Lower leg skin (tissue), 4 donors: Measurements from ENCODE around the gene PIP5K1C. TPM values are rescaled to one million over a fixed set of nuclear protein-coding genes. Genes with fewer than 3 reads are reported as not detected.

ENCODE experiments used
- DNase-seq, 2 donors: peaks; one replicate each; pipeline ENCODE4 v3.0.0-alpha.2; 2019; ENCODE audit warnings: low spot score in 2 of 2
- H3K4me3 ChIP-seq: fragments of 200-600 bp; sonication (generic); 2 replicates; pipeline ENCODE4 v1.5.1; 2017; ENCODE audit warnings: mild to moderate bottlenecking, low read depth; ENCODE audit not compliant: poor library complexity, severe bottlenecking
- POLR2A ChIP-seq, 2 donors: fragments of 450-650 bp; IDR thresholded peaks; one replicate each; pipeline ENCODE4 v1.6.1; 2016 to 2017; ENCODE audit warnings: antibody characterized with exemption in 2 of 2, mild to moderate bottlenecking in 1 of 2, moderate library complexity in 1 of 2
- WGBS, 2 donors: methylation state at CpG; one replicate each; pipeline ENCODE4 v1.1.5; 2018; 5-methylcytosine and 5-hydroxymethylcytosine counted together
- intact Hi-C: fragments of 100-400 bp; cut with DNase I; formaldehyde crosslinking; loops from one replicate; pipeline ENCODE4 v1.15.0; 2023; ENCODE audit warnings: low total_unique reads
- total RNA-seq, 4 donors: library from RNA; depleted of rRNA; stranded (reverse); fragments of >200 nt; gene quantifications; one replicate each; pipeline ENCODE4 v1.1.0, GENCODE V29; 2016
- TF ChIP-seq, protein P1 (sequence below), 3 donors: fragments of 450-650 bp; IDR thresholded peaks; one replicate each; pipeline ENCODE4 v1.5.1; 2016; ENCODE audit warnings: antibody characterized with exemption in 3 of 3, mild to moderate bottlenecking in 3 of 3, moderate library complexity in 2 of 3

The PIP5K1C gene
- total RNA-seq, 4 donors from 2014 or later = 14.1 to 27.3 (median 22.1) TPM

- WGBS, 2 donors = 30 to 41% methylated on average over 8 of the region's 8 CpGs
- DNase-seq = no peak
- no peak overlapping the region for H3K4me3 ChIP-seq
- intact Hi-C loops = no loop called here
- no peak for TF ChIP-seq POLR2A (IDR thresholded peaks at IDR 0.05)
- TF ChIP-seq, protein P1, sequence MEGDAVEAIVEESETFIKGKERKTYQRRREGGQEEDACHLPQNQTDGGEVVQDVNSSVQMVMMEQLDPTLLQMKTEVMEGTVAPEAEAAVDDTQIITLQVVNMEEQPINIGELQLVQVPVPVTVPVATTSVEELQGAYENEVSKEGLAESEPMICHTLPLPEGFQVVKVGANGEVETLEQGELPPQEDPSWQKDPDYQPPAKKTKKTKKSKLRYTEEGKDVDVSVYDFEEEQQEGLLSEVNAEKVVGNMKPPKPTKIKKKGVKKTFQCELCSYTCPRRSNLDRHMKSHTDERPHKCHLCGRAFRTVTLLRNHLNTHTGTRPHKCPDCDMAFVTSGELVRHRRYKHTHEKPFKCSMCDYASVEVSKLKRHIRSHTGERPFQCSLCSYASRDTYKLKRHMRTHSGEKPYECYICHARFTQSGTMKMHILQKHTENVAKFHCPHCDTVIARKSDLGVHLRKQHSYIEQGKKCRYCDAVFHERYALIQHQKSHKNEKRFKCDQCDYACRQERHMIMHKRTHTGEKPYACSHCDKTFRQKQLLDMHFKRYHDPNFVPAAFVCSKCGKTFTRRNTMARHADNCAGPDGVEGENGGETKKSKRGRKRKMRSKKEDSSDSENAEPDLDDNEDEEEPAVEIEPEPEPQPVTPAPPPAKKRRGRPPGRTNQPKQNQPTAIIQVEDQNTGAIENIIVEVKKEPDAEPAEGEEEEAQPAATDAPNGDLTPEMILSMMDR (IDR thresholded peaks at IDR 0.05) = no peak
Measured at GRCh38 chr19:3723883-3724282, 23.6 kb upstream of the PIP5K1C start.

DNA sequence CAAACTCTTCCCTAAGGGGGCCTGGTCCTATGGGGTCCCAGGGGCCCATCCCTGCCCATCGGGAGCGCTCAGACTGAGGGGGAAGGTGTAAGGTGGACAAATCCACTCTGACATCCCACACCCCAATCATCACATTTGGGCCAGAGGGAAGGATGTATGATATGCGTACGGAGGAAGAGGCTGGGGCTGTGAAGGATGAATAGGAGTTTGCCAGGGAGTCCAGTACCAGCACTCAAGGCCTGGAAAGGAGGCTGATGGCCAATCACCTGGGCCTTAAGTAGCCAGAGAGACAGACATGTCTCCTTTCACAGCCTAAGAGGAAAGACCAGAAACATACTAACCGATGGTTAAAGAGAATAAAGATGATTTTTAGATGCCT is 22.8 kb upstream of the PIP5K1C start:
- H3K4me3 ChIP-seq = no peak overlapping the region
- intact Hi-C loops = no loop called here
- 72 to 80% methylated on average over 5 of the region's 5 CpGs for WGBS, 2 donors
- no peak for TF ChIP-seq POLR2A (IDR thresholded peaks at IDR 0.05)
- TF ChIP-seq, protein P1 (IDR thresholded peaks at IDR 0.05) = no peak
- no peak for DNase-seq

DNA sequence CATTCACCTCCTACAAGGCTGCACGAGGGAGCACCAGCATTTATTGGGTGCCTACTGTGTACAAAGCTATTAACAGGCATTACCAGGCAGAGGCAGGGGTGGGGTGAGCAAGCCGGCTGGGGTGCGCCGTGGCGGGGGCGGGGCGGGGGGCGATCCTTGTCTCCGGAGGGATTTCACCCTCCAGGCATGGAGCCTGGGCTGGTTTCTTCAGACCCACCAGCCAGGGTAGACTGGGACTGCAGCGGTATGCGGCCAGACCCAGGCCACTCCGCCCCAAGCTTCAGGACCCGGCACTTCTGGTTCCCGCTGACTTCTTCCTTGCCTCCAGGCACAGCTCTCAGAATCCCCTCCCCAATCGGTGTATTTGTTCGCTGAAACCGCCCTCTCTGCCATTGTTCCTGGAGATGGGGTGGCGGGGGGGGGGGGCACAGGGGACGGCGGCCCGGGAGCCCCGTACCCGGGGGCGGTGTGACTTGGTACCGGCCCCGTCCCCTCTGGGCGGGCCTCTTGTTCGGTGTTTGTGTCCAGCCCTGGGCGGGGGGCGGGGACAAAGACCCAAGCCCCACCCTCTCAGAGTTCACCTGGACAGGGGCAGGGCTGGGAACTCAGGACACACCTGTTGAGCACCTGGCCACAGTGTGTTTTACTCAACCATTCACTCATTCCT is 22.3 kb upstream of the PIP5K1C start:
- DNase-seq = no peak
- 0 to 2% methylated on average over 1 to 25 of the region's 30 CpGs for WGBS, 2 donors
- intact Hi-C loops = no loop called here
- H3K4me3 ChIP-seq = no peak overlapping the region
- no peak for TF ChIP-seq POLR2A (IDR thresholded peaks at IDR 0.05)
- TF ChIP-seq, protein P1 (IDR thresholded peaks at IDR 0.05) = no peak

GRCh38 chr19:3721887-3722442 is 21.7 kb upstream of the PIP5K1C start:
- no peak for DNase-seq
- 2 to 5% methylated on average over 23 to 26 of the region's 26 CpGs for WGBS, 2 donors
- H3K4me3 ChIP-seq = no peak overlapping the region
- intact Hi-C loops = no loop called here
- TF ChIP-seq POLR2A (IDR thresholded peaks at IDR 0.05) = no peak
- TF ChIP-seq, protein P1 (IDR thresholded peaks at IDR 0.05) = no peak

- intact Hi-C loops = no loop called here
- peak; percentile 69 to 95 for DNase-seq
- H3K4me3 ChIP-seq = no peak overlapping the region
- WGBS, 2 donors = 14 to 16% methylated on average over 41 to 46 of the region's 46 CpGs
- TF ChIP-seq, protein P1 (IDR thresholded peaks at IDR 0.05) = no peak
- no peak for TF ChIP-seq POLR2A (IDR thresholded peaks at IDR 0.05)
Measured at GRCh38 chr19:3721131-3721886, 21.0 kb upstream of the PIP5K1C start.
